GM18526 (cell line): Measurements from ENCODE around the gene PIK3R1.

Experiments
- POLR2A ChIP-seq: IDR thresholded peaks from 3 replicates; pipeline ENCODE4 v1.6.1; 2011; ENCODE audit not compliant: insufficient read length; ENCODE audit errors: extremely low read depth

PIK3R1 gene

DNA sequence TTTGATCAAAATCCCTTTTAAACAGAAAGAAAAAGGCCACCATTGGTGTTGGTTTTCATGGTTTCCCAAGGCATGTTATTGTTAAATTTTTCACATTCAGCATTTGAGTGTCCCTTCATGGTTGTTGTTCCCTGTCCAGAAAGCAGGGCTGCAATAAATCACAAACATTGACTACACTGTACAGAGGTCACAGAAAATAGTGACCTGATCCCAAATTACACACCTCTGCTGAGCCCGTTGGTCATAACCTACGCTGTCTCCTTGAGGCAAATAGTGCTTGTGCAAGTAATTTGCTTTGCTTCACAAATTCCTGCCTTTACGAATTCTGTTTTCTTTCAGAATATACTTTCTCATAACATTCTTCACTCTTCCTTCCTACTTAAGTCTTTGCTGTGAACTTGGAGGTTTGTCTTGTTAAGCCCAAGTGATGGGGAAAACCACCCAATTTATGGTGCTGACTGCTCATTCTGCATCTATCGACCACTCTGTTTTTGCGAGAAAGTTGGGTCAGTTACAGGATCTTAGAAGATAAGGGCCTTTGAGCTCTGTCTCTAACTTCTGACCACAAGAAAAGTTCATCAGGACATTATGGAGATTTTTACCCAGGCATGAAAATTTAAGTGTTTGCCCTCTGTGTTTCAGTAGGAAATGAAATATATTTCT, 16.0 kb downstream of the PIK3R1 start:
- TF ChIP-seq POLR2A = no peak

DNA sequence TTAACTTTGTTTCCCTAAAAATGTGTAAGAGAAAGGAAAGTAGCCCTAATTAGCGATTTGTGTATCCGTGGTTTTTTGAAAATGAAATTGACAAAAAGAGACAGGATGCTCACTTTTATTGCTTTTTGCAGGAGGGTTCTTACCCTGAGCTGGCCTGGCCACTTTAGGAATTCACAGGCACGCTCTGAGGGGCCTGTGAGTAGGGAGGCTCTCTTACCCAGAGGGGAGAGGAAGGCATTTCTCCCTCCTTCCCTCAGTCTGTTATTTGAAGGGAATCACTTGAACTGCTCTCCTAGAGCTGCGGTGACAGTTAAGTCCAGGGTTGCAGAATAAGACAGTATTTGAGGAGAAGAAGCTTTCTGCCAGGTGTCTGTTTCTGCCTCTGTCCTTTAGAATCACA, 16.7 kb downstream of the PIK3R1 start:
- TF ChIP-seq POLR2A = no peak

DNA sequence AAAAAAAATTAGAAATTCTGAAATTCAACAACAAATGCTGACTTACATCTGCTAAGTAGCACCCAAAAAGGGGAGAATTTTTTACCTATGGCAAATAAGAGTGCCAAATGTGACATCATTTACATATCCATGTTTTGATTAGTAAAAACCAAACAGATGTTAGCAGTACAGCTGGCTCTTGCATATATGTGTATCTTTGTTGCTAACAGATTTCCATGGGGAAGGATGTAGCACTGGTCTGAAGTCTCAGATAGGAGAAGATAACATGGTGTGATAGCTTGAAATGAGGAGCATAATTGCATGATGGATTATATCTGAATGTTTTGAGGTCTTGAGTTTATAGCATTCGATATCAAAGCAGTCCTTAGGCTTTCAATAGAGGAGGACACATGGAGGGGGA, 17.5 kb downstream of the PIK3R1 start:
- TF ChIP-seq POLR2A = no peak

DNA sequence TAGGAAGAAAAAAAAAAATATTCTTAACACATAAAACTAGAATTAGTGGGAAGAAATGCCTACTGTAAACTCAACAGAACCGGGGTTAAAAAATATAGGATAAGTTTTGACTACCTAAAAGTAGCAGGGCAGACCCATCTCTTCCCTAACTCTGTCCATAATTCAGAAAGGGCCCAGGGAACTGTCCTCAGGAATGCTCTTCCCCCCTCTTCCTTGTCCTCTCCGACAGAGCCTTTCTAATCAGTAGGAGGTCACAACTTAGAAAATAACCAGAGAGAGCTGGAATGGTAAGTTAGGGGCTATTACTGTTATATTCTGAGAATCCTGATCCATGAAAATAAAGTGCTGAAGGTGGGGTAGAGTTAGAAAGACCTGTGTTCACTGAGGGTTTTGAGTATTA, 22.2 kb downstream of the PIK3R1 start:
- TF ChIP-seq POLR2A = no peak

DNA sequence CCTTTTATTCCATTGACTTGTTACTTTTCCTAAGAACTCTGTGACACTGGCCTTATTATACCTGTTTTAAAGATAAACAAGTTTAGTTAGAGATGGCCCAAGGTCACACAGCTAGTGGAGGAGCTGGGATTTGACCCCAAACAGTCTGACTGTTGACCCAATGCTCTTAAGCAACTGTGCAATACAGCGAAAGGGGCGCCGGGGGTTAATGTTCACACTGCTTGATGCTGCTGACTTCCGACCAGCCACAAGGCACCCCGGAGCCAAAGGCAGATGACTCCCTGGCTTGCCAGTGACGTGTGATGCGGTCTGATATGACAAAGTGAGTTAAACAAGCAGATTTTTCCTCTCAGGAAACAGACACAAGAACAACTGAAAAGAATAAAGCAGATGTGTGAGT, 23.9 kb downstream of the PIK3R1 start:
- TF ChIP-seq POLR2A = no peak

DNA sequence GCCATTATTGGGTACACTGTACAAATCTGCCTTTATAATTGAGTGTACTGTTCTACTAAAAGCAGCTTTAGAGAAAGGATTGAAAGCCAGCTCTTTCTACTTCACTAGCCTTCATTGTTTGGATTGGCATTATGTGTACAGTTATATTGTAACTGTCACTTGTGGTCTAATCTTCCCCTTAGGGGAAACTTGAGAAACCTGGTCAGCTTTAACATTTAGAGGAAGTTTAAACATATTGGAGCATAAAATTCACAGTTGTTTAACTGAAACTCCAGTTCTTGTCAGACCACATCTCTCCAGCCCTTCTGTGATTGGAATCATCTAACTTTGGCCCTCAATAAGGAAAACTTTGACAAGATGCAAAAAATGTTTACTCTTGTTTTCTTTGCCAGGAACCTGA, 24.6 kb downstream of the PIK3R1 start:
- TF ChIP-seq POLR2A = no peak

DNA sequence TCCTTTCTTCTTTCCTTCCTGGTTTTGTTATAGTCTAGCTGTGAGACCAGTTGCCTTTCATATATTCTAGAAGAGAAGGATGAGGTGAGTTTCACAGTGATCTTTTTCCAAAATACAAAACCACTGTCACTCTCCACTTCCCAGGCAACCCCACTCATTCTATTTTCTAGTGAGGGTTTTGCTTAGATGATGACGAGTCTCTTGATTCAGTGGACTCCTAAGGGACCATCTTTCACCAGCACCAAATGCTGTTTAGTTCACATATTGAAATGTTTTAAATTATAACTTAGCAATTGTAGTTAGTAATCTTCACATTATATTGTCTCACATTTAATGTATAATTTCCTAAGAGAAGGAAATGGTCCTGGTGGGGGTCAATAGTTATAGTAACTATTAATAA, 25.2 kb downstream of the PIK3R1 start:
- no peak for TF ChIP-seq POLR2A

DNA sequence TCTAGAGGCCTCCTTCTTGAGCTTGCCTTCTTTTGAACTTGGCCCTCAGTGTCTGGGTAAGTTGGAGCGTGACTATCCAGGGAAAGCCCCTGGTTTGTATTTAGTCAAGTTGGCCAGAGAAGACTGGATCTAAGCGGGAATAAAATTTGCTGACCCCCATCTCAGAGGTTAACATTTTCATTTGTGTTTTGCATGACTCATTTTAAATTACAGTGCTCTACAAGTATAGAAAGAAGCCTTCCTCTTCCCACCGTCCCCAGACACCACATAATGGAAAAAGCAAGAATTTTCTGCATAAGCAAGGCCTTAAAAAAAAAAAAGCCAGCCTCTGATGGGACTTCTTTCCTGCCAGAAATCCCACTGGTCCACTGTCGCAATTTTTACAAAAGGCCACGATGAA, 27.2 kb downstream of the PIK3R1 start:
- TF ChIP-seq POLR2A = no peak

DNA sequence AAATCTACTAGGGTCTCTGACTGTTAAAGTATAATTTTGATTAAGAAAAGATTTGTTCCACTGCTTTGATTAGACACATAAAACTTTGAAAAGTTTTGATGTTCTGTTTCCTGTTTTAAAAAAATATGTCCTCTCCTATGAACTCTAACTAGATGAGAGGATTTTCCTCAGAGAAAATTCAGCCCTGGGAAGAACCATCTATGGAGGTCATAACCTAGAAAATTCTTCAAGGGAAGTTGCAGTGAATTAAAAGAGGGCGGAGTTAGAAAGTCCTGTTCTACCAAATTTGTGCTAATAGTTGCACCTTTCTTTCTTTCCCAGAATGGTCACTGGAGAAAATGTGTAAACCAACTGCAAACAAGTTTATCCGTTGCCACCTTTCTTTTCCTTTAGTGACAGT, 27.7 kb downstream of the PIK3R1 start:
- TF ChIP-seq POLR2A = no peak

DNA sequence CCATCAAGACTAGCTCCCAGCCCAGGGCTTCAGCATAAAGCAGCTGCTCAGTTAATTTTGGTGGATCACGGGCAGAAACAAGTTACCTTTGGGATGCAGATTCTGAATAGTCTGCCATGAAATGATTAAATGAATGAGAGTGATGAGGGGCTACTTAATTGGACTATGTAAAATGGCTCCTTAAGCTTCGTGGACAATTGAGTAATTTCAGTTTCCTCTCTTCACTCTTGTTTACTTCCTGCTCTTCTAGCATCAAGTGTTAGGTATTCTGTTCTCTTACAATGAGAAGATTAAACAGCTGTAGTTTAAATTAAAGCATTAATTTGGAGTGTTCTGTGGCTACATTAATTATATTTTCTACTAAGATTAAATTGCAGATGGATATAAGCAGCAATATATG, 28.1 kb downstream of the PIK3R1 start:
- TF ChIP-seq POLR2A = no peak

DNA sequence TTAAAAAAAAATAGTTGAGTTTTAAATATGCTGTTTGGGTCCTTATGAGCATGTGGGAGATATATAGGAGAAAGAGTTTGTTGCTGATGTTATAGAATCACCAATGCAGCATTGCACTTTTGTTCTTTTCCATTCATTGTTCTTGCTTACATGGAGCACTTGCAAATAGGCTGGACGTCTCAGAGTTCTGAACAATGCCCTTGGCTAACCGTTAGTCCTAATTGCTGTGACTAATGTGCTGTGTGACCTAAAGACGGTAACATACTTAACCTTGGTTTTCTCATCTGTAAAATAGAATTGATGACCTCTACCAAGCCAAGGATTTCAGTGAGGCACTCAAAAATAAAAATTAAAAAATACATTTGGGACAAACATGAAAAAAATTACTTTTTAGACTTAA, 29.8 kb downstream of the PIK3R1 start:
- TF ChIP-seq POLR2A = no peak

DNA sequence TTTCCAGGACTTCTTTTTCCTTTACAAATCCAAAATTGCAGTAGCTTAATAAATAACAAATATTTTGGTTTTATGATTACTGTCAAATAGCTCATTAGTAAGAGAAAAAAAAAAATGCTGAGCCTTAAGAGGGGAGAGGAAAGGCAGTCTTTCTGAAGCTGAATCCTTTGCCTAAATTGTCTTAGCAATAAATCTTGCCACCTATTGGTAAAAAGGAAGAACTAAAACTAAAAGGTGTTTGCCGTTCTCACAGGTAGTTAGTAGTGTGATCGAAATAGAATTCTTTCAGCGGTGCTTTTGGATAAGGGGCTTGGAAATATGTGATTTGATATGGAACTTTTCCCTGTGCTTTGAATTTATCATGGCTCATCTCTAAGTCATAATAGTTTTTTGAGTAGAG, 31.2 kb downstream of the PIK3R1 start:
- TF ChIP-seq POLR2A = no peak

DNA sequence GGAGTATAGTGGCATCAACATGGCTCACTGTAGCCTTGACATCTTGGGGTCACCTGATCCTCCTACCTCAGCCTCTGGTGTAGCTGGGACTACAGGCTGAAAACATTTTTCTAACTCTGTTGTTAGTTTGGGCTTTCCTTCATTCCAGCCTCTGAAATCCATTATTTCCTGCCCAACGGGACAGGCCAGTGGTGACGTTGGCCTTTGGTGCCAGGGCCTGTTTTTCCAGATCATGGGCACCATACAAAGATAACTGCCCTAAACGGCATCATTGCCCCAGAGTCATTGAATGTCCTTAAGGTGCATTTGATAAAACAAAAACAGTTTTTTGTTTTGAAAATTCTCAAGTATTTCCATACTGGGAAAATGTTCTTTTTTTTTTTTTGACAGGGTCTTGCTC, 32.1 kb downstream of the PIK3R1 start:
- TF ChIP-seq POLR2A = no peak

DNA sequence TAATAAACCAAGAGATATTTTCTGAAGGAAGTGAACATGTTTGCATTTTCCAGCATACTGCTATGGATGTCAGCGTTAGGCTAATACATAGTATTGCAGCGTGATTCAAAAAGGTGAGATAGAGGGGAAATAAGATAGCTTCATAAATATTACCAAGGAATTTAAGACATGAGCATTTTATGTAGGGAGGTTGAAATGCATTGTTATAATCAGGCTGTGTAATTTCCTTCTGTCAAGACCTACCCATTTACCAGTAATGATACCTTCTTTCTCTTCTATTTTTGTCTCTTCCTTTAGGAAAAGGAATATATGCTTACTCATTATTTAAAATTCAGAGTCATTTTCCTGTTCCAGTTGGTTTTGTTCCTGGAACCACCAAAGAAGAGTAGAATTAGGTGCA, 33.3 kb downstream of the PIK3R1 start:
- no peak for TF ChIP-seq POLR2A

DNA sequence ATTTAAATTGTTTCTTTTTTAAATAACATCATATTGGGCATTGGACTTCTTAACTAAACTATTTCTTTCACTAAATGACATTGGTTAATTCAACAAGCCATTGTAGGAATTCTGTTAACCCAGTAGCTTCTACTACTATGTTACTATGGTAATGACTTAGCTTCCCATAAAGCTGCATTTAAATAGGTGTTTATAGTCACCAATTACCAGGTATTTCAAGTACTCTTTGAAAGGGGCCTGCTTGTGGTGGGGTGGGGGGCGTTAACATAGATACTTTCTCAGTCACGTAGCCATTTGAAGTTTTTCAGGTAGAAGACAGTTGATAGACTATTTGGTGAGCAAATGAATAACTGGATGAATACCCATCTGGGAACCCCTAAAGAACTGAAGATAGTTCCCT, 34.0 kb downstream of the PIK3R1 start:
- TF ChIP-seq POLR2A = no peak

DNA sequence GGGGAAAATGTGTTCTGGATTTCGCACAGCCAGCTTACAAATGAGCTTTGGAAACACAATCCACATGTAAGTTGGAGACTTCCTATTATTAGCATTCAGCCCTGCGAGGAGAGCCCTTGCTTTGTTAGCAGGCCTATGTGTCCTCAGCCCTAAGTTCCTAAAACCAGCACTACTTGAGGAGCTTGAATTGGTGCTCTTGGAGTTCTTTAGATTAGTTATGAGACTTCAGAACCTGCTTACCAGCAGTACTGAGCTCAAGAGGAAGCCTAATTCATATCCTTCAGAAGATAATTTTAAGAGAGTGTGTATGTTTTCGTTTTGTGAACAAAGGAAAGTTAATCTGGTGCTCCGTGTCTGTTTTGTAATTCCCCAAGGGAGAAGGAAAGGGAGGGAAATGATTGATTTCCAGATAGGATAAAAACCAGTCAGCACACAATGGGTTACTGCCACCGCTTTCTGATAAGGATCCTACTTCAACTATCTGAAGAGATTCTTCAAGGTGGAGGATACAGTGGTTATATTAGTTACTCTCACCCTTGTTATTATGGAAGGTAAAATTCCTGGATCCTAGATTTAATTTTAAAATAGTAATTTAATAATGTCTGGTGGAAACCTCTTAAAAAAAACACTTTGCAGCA, 35.2 kb downstream of the PIK3R1 start:
- TF ChIP-seq POLR2A = no peak

DNA sequence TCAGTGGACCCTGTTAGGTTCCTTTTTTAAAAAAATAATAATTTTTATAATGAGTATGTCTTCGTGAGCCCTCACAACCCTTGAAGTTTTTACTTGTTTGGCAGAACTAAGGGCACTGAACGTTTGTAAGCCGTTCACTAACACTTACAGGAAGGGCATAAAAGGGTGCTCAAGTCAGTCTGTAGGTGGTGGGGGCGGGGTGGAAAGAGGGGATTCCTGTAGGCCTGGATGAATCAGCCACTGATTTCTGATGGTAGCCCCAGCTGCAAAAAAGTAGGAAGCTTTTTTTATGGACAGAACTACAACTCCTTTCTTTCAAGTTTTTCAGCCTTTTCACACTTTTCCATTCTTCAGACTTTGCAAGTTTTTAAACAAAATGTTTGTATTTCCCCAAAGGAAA, 35.8 kb downstream of the PIK3R1 start:
- TF ChIP-seq POLR2A = no peak
